Measurements from ENCODE around the gene PGAP2. TPM values are rescaled to one million over a fixed set of nuclear protein-coding genes. Genes with fewer than 3 reads are reported as not detected.

Gene PGAP2
- total and polyA plus RNA-seq, 2 donors (not counting 1 experiment from before 2014, with no cell fraction given) = 20.5 to 47.1 TPM

GRCh38 chr11:3820971-3821370 is 12.6 kb downstream of the PGAP2 start:
- peaks cover 9% of the 10 kb centered on the region for H3K79me2 ChIP-seq (ENCODE audit: control insufficient read depth, insufficient read depth, low read length)
- Mint-ChIP-seq H3K27ac (no peak overlapping the region), H3K27me3 (no peaks in the 10 kb centered on the region), H3K4me3 (no peak overlapping the region), H3K4me1 (peaks cover 19% of the 10 kb centered on the region), H3K9me3 (ENCODE audit: insufficient read depth) (no peaks in the 10 kb centered on the region)
- H3K4me1 ChIP-seq (ENCODE audit: control insufficient read depth in 2 of 2, insufficient read depth in 2 of 2, low read length in 2 of 2) = peaks cover 13 to 15% of the 10 kb centered on the region in 2 donors
- no peak overlapping the region for H3K4me3 ChIP-seq (ENCODE audit: control extremely low read depth in 1 of 5, extremely low read depth in 1 of 5, insufficient read depth in 1 of 5, low read depth in 2 of 5, low read length in 4 of 5)
- no peaks in the 10 kb centered on the region for H4K20me1 ChIP-seq (ENCODE audit: control insufficient read depth, insufficient read depth, low read length, poor library complexity, severe bottlenecking)
- intact Hi-C loops (cut with micrococcal nuclease) = no loop called here
- H3K27ac ChIP-seq (ENCODE audit: low read length in 2 of 2) = no peak overlapping the region
- 100% methylated on average over 2 of the region's 2 CpGs for WGBS (ENCODE audit: insufficient coverage)
- no peak overlapping the region for H3K4me2 ChIP-seq (replicated peaks; ENCODE audit: low read depth, low read length, poor library complexity, severe bottlenecking)
- POLR2A ChIA-PET = interaction anchor here (0.6 to 0.7 kb wide), 2 partner anchors 13 to 18 kb away, joined by 4 to 5 read pairs; partner anchors contain the start of gene PGAP2
- peaks cover 0 to 11% of the 10 kb centered on the region in 2 experiments for H3K36me3 ChIP-seq (replicated peaks in 1 of 2; ENCODE audit: control extremely low read depth in 1 of 2, control insufficient read depth in 1 of 2, extremely low read depth in 1 of 2, insufficient read depth in 2 of 2, low read length in 1 of 2)
- CTCF ChIA-PET = interaction anchor here (1.4 to 6.5 kb wide), 5 partner anchors 11 to 251 kb away, joined by 5 to 33 read pairs (median 8); partner anchors contain the start of genes PGAP2 and RHOG
- ATAC-seq (ENCODE audit: low read depth) = no peak
- H2AFZ ChIP-seq (ENCODE audit: insufficient read depth, low read depth, low read length, poor library complexity, severe bottlenecking) = no peak overlapping the region
- DNase-seq = no peak
- no peaks in the 10 kb centered on the region for H3K9me3 ChIP-seq (ENCODE audit: control extremely low read depth in 1 of 3, control insufficient read depth in 2 of 3, insufficient read depth in 1 of 3, low read length in 2 of 3)
- H3K27me3 ChIP-seq (replicated peaks in 1 of 4; ENCODE audit: control extremely low read depth in 1 of 4, control insufficient read depth in 3 of 4, insufficient read depth in 4 of 4, low read length in 3 of 4) = no peaks in the 10 kb centered on the region
- H3K9ac ChIP-seq (ENCODE audit: low read length) = no peak overlapping the region
- no peak for TF ChIP-seq EZH2 (IDR thresholded peaks at IDR 0.05; ENCODE audit: borderline replicate concordance, insufficient read depth, low read depth, low read length, poor library complexity, severe bottlenecking)
- TF ChIP-seq, protein P1, sequence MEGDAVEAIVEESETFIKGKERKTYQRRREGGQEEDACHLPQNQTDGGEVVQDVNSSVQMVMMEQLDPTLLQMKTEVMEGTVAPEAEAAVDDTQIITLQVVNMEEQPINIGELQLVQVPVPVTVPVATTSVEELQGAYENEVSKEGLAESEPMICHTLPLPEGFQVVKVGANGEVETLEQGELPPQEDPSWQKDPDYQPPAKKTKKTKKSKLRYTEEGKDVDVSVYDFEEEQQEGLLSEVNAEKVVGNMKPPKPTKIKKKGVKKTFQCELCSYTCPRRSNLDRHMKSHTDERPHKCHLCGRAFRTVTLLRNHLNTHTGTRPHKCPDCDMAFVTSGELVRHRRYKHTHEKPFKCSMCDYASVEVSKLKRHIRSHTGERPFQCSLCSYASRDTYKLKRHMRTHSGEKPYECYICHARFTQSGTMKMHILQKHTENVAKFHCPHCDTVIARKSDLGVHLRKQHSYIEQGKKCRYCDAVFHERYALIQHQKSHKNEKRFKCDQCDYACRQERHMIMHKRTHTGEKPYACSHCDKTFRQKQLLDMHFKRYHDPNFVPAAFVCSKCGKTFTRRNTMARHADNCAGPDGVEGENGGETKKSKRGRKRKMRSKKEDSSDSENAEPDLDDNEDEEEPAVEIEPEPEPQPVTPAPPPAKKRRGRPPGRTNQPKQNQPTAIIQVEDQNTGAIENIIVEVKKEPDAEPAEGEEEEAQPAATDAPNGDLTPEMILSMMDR (IDR thresholded peaks at IDR 0.05) = no peak

GRCh38 chr11:3822312-3822711 is 14.0 kb downstream of the PGAP2 start:
- no peak overlapping the region for H3K4me3 ChIP-seq (ENCODE audit: control extremely low read depth in 1 of 5, extremely low read depth in 1 of 5, insufficient read depth in 1 of 5, low read depth in 2 of 5, low read length in 4 of 5)
- no peak for TF ChIP-seq EZH2 (IDR thresholded peaks at IDR 0.05; ENCODE audit: borderline replicate concordance, insufficient read depth, low read depth, low read length, poor library complexity, severe bottlenecking)
- TF ChIP-seq, protein P1 (IDR thresholded peaks at IDR 0.05) = no peak
- H3K4me2 ChIP-seq (replicated peaks; ENCODE audit: low read depth, low read length, poor library complexity, severe bottlenecking) = no peak overlapping the region
- H3K79me2 ChIP-seq (ENCODE audit: control insufficient read depth, insufficient read depth, low read length) = peaks cover 9% of the 10 kb centered on the region
- DNase-seq (no peak), ATAC-seq (ENCODE audit: low read depth) (no peak)
- H3K4me3 Mint-ChIP-seq = no peak overlapping the region
- POLR2A ChIA-PET = no interaction called here
- H3K27me3 Mint-ChIP-seq = no peaks in the 10 kb centered on the region
- peaks cover 8% of the 10 kb centered on the region for H4K20me1 ChIP-seq (ENCODE audit: control insufficient read depth, insufficient read depth, low read length, poor library complexity, severe bottlenecking)
- no peak overlapping the region for H3K27ac Mint-ChIP-seq
- peaks cover 0 to 23% of the 10 kb centered on the region in 2 experiments for H3K36me3 ChIP-seq (replicated peaks in 1 of 2; ENCODE audit: control extremely low read depth in 1 of 2, control insufficient read depth in 1 of 2, extremely low read depth in 1 of 2, insufficient read depth in 2 of 2, low read length in 1 of 2)
- peaks cover 20% of the 10 kb centered on the region for H3K4me1 Mint-ChIP-seq
- no peak overlapping the region for H3K9ac ChIP-seq (ENCODE audit: low read length)
- H3K4me1 ChIP-seq (ENCODE audit: control insufficient read depth in 2 of 2, insufficient read depth in 2 of 2, low read length in 2 of 2) = peaks cover 13 to 15% of the 10 kb centered on the region in 2 donors
- CTCF ChIA-PET = interaction anchor here (1.8 to 6.5 kb wide), 4 partner anchors 14 to 250 kb away, joined by 7 to 33 read pairs (median 14); partner anchors contain the start of genes PGAP2 and RHOG
- intact Hi-C loops (cut with micrococcal nuclease) = no loop called here
- H3K9me3 ChIP-seq (ENCODE audit: control extremely low read depth in 1 of 3, control insufficient read depth in 2 of 3, insufficient read depth in 1 of 3, low read length in 2 of 3) = no peaks in the 10 kb centered on the region
- H3K27me3 ChIP-seq (replicated peaks in 1 of 4; ENCODE audit: control extremely low read depth in 1 of 4, control insufficient read depth in 3 of 4, insufficient read depth in 4 of 4, low read length in 3 of 4) = no peaks in the 10 kb centered on the region
- H3K9me3 Mint-ChIP-seq (ENCODE audit: insufficient read depth) = no peaks in the 10 kb centered on the region
- no peak overlapping the region for H2AFZ ChIP-seq (ENCODE audit: insufficient read depth, low read depth, low read length, poor library complexity, severe bottlenecking)
- WGBS (ENCODE audit: insufficient coverage) = 98% methylated on average over 6 of the region's 7 CpGs
- no peak overlapping the region for H3K27ac ChIP-seq (ENCODE audit: low read length in 2 of 2)

Data from B cell (primary cell).